ENCODE measurements around the gene CHST12.
"Not testable (repeated sequence)": the region's sequence is repeated elsewhere in the genome, so short reads cannot be mapped to it uniquely, and the experiment has no call there.

The CHST12 gene

DNA sequence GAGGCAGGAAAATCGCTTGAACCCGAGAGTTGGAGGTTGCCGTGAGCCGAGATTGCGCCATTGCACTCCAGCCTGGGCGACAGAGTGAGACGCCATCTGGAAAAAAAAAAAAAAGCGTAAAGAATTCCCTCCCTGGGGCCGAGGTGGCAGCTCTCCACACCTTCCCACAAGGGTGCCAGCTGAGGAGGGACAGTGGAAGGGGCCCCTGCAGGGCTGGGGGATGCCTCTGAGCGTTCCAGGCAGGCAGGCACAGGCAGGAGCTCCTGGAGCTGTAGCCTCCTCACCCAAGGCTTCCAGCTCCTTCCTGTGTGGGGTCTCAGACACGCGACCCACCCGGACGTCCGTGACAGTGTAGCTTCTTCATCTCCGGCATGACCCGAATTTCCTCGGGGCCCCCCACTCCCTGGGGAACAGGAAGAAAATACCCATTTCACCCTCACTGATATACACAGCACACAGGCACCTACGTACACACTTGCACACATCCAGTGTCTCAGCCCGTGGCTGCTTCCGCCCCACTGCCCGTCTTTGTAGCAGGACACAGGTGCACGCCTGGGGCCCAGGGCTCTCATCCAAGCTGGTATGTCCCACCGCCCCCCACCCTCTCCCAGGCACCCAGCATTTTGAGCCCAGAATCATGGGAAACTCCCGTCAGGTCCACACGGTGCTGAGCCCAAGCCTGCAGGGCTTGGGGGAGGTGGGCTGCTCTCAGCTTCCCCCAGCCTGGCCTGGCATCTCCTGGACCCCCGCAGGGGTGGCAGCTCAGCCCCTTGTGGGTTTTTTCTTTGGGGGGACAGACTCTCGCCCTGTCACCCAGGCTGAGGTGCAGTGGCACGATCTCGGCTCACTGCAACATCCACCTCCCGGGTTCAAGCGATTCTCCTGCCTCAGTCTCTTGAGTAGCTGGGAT is 47.0 kb downstream of the CHST12 start:
- H3K4me1 Mint-ChIP-seq, result peaks cover 12% of the 10 kb centered on the region
- no peaks in the 10 kb centered on the region for H3K9me3 Mint-ChIP-seq
- H3K36me3 Mint-ChIP-seq, result no peaks in the 10 kb centered on the region
- H3K27me3 Mint-ChIP-seq, result no peaks in the 10 kb centered on the region
- no peak overlapping the region for H3K4me3 Mint-ChIP-seq
- H3K27ac Mint-ChIP-seq, result no peak overlapping the region
- ATAC-seq, result no peak

DNA sequence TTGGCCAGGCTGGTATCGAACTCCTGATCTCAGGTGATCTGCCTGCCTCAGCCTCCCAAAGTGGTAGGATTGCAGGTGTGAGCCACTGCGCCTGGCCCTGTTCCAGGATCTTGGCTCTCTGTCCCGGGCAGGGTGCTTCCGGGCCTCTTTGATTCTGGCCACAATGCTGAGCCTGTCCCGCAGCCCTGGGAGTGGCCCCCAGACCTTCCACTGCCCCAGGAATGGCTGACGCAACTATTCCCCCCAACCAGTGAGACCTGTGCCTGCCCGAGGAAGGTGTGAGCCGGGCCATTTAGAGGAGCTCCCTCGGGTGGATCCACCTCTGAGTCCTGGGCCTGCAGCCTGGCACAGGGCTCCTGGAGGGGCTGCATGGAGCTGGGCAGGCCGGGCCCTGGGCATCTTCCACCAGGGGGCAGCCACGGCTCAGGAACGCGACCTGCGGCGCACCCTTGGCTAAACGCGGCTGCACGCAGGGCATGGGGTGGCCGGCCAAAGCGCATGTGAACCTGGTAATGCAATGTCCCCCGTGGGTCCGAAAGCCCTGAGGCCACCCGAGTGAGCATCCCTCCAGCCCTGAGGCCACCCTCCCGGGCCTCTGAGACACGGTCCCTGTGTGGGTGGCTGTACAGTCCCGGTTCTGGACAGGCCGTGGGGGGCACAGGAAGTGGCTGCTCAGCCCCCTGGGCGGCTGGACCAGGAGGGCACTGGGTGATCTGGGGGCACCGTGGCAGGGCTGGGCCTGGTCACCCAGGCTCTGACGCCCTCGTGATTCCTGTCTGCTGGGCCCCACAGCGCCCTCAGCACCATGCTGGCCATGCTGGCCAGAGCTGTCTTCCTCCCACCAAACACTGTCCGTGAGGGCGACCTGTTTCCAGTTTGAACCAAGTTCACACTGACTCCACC is 48.0 kb downstream of the CHST12 start:
- H3K27ac Mint-ChIP-seq, result peak overlapping the region; percentile 64
- H3K27me3 Mint-ChIP-seq, result no peaks in the 10 kb centered on the region
- peak overlapping the region; percentile 71 for H3K4me3 Mint-ChIP-seq
- no peaks in the 10 kb centered on the region for H3K36me3 Mint-ChIP-seq
- peaks cover 12% of the 10 kb centered on the region for H3K4me1 Mint-ChIP-seq
- peak; percentile 98 for ATAC-seq
- no peaks in the 10 kb centered on the region for H3K9me3 Mint-ChIP-seq

DNA sequence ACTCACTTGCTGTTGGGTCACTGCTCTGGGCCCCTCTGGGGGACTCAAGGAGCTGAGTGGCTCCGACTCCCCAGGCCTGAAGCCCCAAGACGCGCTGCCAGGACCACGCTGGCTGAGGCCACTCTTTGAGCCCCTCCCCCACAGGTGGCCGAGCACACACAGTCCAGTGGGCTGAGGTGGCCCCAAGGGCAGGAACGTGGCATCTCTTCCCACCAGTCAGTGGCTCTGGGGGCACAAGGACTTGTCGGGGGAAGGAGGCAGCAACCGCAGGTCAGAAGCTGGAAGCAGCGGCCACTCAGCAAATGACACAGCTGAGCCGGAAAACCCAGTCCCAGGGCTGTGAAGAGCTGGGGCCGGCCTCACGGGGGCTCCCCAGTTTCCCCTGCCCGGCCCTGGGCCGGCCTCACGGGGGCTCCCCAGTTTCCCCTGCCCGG is 48.7 kb downstream of the CHST12 start:
- Mint-ChIP-seq H3K4me1 (peaks cover 12% of the 10 kb centered on the region), H3K9me3 (no peaks in the 10 kb centered on the region), H3K27ac (peak overlapping the region; percentile 64), H3K4me3 (peak overlapping the region; percentile 71), H3K27me3 (no peaks in the 10 kb centered on the region), H3K36me3 (no peaks in the 10 kb centered on the region)
- peak; percentile 56 for ATAC-seq

DNA sequence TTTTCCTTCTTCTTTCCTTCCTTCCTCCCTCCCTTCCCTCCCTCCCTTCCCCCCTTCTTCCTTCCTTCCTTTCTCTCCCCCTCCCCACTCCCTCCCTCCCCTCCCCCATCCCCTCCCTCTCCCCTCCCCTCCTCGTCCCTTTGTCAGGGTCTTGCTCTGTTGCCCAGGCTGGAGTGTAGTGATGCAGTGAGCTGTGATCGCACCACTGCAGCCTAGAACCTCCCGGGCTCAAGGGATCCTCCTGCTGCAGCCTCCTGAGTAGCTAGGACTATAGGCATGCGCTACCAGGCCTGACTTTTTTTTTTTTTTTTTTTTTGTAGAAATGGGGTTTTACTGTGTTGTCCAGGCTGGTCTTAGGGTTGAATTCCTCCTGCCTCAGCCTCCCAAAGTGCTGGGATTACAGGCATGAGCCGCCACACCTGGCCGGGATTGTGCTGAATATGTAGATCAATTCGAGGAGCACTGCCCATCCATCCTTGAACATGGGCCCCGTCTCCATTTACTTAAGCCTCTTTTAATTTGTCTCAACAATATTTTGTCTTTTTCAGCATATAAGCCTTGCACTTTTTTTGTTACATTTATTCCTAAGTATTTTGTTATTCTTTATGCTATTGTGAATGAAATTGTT is 49.3 kb downstream of the CHST12 start:
- H3K4me3 Mint-ChIP-seq, result no peak overlapping the region
- H3K4me1 Mint-ChIP-seq, result peaks cover 13% of the 10 kb centered on the region
- H3K36me3 Mint-ChIP-seq, result no peaks in the 10 kb centered on the region
- no peak for ATAC-seq
- no peaks in the 10 kb centered on the region for H3K9me3 Mint-ChIP-seq
- no peak overlapping the region for H3K27ac Mint-ChIP-seq
- no peaks in the 10 kb centered on the region for H3K27me3 Mint-ChIP-seq

DNA sequence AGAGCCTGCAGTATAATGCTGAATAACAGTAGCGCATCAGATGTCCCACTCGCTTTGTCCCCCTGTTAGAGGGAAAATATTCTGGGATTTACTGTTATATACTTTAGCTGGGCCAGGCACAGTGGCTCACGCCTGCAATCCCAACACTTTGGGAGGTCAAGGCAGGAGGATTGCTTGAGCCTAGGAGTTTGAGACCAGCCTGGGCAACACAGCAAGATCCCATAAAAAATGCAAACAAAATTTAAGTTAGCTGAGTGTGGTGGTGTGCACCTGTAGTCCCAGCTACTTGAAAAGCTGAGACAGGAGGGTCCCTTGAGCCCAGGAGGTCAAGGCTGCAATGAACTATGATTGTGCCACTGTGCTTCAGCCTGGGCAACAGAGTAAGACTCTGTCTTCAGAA is 50.4 kb downstream of the CHST12 start:
- H3K9me3 Mint-ChIP-seq, ATAC-seq, H3K27ac Mint-ChIP-seq, H3K36me3 Mint-ChIP-seq, H3K4me3 Mint-ChIP-seq, H3K27me3 Mint-ChIP-seq: not testable (repeated sequence)
- peaks cover 18% of the 10 kb centered on the region for H3K4me1 Mint-ChIP-seq

DNA sequence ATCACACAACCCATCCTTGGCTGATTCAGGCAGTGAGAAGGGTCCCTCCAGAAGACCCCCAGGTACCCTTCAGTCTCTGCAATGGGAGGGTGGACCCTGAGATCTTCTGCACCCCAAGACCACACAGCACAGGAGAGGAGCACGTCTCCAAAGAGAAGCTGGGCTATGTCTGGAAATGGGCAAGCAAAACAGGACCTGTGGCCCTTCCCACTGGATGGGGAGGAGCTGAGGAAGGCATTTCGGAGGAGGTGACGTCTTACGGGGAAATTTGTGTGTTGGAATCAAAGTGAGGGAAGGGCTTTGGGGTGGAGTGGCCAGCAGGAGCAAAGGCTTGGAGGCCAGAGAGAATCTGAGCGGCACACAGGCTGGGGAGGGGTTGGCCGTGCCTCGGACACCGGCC is 56.3 kb downstream of the CHST12 start:
- Mint-ChIP-seq H3K27ac (no peak overlapping the region), H3K27me3 (no peaks in the 10 kb centered on the region), H3K36me3 (no peaks in the 10 kb centered on the region), H3K9me3 (no peaks in the 10 kb centered on the region), H3K4me3 (no peak overlapping the region), H3K4me1 (peaks cover 6% of the 10 kb centered on the region)
- ATAC-seq, result no peak

DNA sequence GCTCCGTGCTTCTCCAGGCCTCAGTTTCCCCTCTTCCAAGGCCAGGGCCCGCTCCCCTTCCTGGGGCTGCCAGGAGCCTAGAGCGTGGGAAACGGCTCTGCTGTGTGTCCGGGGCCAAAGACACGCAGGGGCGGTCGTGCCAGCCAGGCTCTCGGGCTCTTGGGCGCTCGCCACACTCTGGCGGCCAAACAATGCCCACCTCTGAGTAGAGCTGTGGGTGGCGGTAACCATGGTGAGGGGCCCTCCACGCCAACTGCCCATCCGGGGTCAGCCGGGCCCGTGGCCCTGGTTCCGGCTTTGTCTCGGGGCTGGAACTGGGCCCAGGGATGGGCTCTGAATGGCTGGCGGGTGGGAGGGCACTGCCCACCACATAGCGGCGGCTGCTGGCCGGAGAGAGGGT is 56.8 kb downstream of the CHST12 start:
- Mint-ChIP-seq H3K27me3 (no peaks in the 10 kb centered on the region), H3K4me3 (no peak overlapping the region), H3K4me1 (peaks cover 6% of the 10 kb centered on the region), H3K27ac (no peak overlapping the region), H3K9me3 (no peaks in the 10 kb centered on the region), H3K36me3 (no peaks in the 10 kb centered on the region)
- ATAC-seq, result no peak

DNA sequence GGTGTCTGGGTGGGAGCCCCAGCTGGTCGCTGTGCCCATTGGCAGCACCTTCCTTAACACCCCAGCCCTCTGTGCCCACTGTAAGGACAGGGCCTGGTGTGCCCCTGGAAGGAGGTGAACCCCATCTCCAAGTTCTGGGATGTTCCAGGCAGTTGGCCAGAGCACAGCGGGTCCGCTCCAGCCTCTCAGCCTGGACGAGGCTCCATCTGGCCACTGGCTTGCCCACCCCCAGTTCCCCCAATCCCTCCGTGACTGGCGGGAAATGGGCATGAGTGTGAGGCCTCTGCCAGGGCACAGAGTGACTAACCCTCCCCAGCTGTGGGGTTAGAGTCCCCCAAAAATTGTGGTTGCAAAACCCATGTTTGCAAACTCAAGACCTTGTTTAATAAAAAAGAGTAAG is 57.2 kb downstream of the CHST12 start:
- Mint-ChIP-seq H3K27me3 (no peaks in the 10 kb centered on the region), H3K27ac (no peak overlapping the region), H3K36me3 (no peaks in the 10 kb centered on the region), H3K4me3 (no peak overlapping the region), H3K4me1 (peaks cover 6% of the 10 kb centered on the region), H3K9me3 (no peaks in the 10 kb centered on the region)
- no peak for ATAC-seq

DNA sequence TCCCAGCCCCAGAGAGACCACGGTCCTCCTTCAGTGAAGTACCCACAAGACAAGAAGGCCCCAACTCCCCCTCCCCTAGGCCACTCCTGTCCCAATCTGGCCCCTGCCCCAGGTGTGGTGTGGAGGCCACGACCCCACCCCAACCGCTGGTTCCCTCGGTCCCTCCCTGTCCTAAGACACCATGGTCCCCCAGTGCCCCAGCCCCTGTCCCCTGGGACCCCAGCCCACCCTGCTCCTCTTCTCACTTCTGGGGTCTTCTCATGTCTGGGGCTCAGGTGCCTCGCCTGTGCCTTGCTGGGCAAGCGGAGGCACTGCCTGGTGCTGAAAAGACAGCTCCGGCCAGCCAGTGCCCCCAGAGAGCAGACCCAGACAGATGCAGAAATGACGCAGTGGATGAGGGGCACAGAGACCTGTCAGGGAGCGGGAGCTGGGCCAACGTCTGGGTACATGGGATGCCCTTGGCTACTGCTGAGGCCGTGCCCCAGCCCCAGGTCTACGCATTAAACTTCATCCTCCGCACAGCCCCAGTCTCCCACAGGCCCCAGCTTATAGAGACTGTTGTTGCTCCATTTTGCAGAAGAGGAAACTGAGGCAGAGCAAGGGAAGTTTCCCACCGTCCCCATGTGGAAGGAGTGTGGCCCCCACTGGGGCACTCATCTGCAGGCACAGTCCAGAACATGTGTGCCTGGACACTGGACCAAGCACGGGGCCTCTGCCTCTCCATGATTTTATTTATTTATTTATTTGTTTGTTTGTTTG is 58.0 kb downstream of the CHST12 start:
- no peaks in the 10 kb centered on the region for H3K9me3 Mint-ChIP-seq
- no peak overlapping the region for H3K27ac Mint-ChIP-seq
- no peak for ATAC-seq
- H3K4me3 Mint-ChIP-seq, result no peak overlapping the region
- H3K36me3 Mint-ChIP-seq, result no peaks in the 10 kb centered on the region
- peaks cover 6% of the 10 kb centered on the region for H3K4me1 Mint-ChIP-seq
- H3K27me3 Mint-ChIP-seq, result no peaks in the 10 kb centered on the region

DNA sequence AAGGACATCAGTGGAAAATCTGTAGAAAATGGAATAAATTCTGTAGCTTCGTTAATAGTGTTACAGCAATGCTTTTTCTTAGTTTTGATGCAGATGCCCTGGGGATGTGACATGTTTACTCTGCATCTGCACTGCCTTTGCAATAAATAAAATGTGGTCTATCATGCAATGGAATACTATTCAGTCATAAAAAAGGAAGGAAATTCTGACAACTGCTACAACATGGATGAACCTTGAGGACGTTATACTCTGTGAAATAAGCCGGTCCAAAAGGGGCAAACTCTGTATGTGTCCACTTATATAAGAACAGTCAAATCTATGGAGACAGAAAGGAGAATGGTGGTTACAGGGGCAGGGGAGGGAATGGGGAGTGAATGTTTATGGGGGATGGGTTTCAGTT is 59.3 kb downstream of the CHST12 start:
- Mint-ChIP-seq H3K9me3 (no peaks in the 10 kb centered on the region), H3K4me1 (peaks cover 5% of the 10 kb centered on the region), H3K36me3 (no peaks in the 10 kb centered on the region), H3K27me3 (no peaks in the 10 kb centered on the region), H3K4me3 (no peak overlapping the region), H3K27ac (no peak overlapping the region)
- ATAC-seq, result no peak

DNA sequence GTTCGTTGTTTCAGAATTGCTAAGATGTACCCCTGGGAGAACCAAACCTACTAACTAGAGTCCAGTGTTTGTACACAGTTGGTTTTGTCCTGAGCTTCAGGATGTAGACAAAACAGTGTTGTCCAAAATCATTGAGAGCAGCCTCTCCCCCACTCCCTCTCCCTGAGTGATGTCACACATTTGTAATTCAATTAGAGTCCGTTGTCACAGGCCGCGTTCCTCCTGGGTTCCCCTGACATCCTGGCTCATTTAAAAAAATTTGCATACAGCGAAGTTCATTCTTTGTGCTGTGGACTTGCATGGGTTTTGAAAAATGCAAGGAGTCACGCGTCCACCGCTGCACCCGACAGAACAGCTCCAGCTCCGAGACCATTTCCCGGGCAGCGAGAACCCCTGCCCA is 62.5 kb downstream of the CHST12 start:
- peaks cover 6% of the 10 kb centered on the region for H3K4me1 Mint-ChIP-seq
- no peak overlapping the region for H3K4me3 Mint-ChIP-seq
- no peaks in the 10 kb centered on the region for H3K36me3 Mint-ChIP-seq
- no peak overlapping the region for H3K27ac Mint-ChIP-seq
- no peak for ATAC-seq
- no peaks in the 10 kb centered on the region for H3K9me3 Mint-ChIP-seq
- H3K27me3 Mint-ChIP-seq, result peaks cover 24% of the 10 kb centered on the region

DNA sequence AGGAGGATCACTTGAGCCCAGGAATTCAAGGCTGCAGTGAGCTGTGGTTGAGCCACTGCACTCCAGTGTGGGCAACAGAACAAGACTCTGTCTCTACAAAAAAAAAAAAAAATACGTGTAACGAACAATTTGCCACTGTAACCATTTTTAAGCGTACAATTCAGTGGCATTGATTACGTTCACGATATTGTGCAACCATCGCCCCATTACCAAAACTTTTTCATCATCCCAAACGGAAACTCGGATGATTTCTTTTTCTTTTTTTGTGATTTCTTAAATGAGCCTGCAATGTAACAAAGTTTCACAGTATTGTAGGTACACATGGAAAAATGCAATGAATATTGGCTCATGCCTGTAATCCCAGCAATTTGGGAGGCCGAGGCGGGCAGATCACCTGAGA is 63.3 kb downstream of the CHST12 start:
- H3K27ac Mint-ChIP-seq, result no peak overlapping the region
- peaks cover 29% of the 10 kb centered on the region for H3K27me3 Mint-ChIP-seq
- H3K36me3 Mint-ChIP-seq, result no peaks in the 10 kb centered on the region
- no peaks in the 10 kb centered on the region for H3K9me3 Mint-ChIP-seq
- peaks cover 6% of the 10 kb centered on the region for H3K4me1 Mint-ChIP-seq
- no peak for ATAC-seq
- no peak overlapping the region for H3K4me3 Mint-ChIP-seq

DNA sequence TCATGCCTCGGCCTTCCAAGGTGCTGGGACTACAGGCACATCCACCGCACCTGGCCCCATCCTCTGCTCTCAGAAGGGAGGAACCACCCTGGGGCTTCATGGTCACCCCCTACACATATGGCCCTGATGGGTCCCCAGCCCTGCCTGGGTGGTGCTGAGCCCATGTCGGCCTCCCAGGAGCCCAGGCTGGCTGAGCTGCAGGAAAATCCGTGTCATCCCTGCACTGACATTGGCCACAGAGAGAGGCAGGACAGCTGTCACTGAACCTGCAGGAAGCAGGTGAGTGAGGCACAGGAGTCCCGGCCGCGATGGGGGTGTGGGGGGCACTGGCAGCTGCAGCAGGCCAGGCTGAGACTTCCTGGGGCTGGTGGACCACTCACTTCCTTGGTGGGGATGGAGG is 64.8 kb downstream of the CHST12 start:
- Mint-ChIP-seq H3K4me1 (peaks cover 6% of the 10 kb centered on the region), H3K36me3 (no peaks in the 10 kb centered on the region)
- ATAC-seq, result no peak

DNA sequence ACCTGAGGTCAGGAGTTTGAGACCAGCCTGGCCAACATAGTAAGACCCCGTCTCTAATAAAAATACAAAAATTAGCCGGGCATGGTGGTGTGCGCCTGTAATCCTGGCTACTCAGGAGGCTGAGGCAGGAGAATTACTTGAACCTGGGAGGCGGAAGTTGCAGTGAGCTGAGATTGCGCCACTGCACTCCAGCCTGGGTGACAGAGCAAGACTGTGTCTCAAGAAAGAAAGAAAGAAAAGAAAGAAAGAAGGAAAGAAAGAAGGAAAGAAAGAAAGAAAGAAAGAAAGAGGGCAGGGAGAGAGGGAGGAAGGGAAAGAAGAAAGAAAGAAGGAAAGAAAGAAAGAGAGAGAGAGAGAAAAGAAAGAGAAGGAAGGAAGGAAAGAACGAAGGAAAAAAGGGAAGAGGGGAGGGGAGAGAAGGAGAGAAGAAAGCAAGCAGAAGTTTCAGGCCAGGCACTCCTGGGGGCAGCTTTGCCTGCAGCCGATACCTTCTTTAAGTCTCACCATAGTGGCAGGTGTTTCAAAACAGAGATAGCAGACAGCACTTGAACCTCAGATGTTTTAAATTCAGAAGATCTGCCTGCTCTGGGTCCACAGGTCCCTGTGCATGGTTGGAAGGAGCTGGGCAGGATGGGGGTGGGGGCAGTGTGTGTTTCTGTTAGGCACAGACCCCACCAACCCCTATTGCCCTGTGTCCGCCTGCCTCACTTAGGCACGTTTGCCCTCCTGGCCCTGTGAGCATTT is 66.2 kb downstream of the CHST12 start:
- not testable (repeated sequence) for H3K9me3 Mint-ChIP-seq, H3K4me1 Mint-ChIP-seq, ATAC-seq, H3K36me3 Mint-ChIP-seq, H3K4me3 Mint-ChIP-seq
- H3K27me3 Mint-ChIP-seq, result peaks cover 29% of the 10 kb centered on the region
- H3K27ac Mint-ChIP-seq, result peak overlapping the region; percentile 20

More for the DNA sequence above, 64.8 kb downstream of the CHST12 start:
- no peak overlapping the region for H3K4me3 Mint-ChIP-seq
- H3K27ac Mint-ChIP-seq, result no peak overlapping the region
- no peaks in the 10 kb centered on the region for H3K9me3 Mint-ChIP-seq
- peaks cover 29% of the 10 kb centered on the region for H3K27me3 Mint-ChIP-seq
